ENCODE data around the gene SSTR1. TPM values are rescaled to one million over a fixed set of nuclear protein-coding genes. Genes with fewer than 3 reads are reported as not detected.

Gene SSTR1
- total and polyA plus RNA-seq, 2 of the 13 experiments (the other 11 are each of a cell fraction or from before 2014, with no cell fraction given): 0.04 TPM

DNA sequence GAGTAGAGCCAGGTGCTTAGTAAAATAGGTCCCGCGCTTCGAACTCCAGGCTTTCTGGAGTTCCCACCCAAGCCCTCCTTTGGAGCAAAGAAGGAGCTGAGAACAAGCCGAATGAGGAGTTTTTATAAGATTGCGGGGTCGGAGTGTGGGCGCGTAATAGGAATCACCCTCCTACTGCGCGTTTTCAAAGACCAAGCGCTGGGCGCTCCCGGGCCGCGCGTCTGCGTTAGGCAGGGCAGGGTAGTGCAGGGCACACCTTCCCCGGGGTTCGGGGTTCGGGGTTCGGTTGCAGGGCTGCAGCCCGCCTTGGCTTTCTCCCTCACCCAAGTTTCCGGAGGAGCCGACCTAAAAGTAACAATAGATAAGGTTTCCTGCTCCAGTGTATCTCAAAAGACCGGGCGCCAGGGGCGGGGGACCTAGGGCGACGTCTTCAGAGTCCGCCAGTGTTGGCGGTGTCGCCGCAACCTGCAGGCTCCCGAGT, 3.6 kb downstream of the SSTR1 start:
- POLR2A ChIA-PET: no interaction called here
- H3K27ac ChIP-seq (ENCODE audit: extremely low read length, insufficient read depth, low read length): no peak overlapping the region
- ATAC-seq: no peak

More for the DNA sequence above, 3.6 kb downstream of the SSTR1 start:
- CTCF ChIA-PET (ENCODE audit: low intra/inter-chr PET ratio, low total read pairs): no interaction called here
- Histone ChIP-seq H3K27me3 (ENCODE audit: control insufficient read depth in 1 of 2, insufficient read depth in 2 of 2, low read length in 2 of 2) (peaks cover 5 to 47% of the 10 kb centered on the region in 2 experiments), H3K4me2 (ENCODE audit: low read depth, low read length) (no peak overlapping the region), H3K36me3 (replicated peaks in 1 of 2; ENCODE audit: control insufficient read depth in 1 of 2, insufficient read depth in 2 of 2, low read length in 2 of 2) (no peaks in the 10 kb centered on the region), H4K20me1 (ENCODE audit: insufficient read depth, low read length) (no peaks in the 10 kb centered on the region), H2AFZ (ENCODE audit: low read length) (no peak overlapping the region), H3K9ac (ENCODE audit: insufficient read depth, low read depth, low read length) (no peak overlapping the region), H3K9me3 (ENCODE audit: low read length) (no peaks in the 10 kb centered on the region), H3K4me1 (ENCODE audit: insufficient read depth, low read length) (peaks cover 15% of the 10 kb centered on the region), H3K79me2 (ENCODE audit: insufficient read depth, low read length) (no peaks in the 10 kb centered on the region), H3K4me3 (replicated peaks in 1 of 3; ENCODE audit: insufficient read depth in 1 of 3, low read depth in 2 of 3, low read length in 3 of 3) (no peak overlapping the region)
- WGBS (ENCODE audit: low lambda C conversion rate): 52% methylated on average over 34 of the region's 34 CpGs
- DNase-seq (ENCODE audit: low spot score): no peak
- BruUV-seq (replicated peaks): no TSS peak
- FAIRE-seq: no peak
- in situ Hi-C loops (cut with HindIII; ENCODE audit: extremely low pct_ligation_motif_present, low pct_unique_long_range_greater_than_20kb): no loop called here
- intact Hi-C loops (cut with micrococcal nuclease; ENCODE audit: unreplicated experiment): no loop called here
- TF ChIP-seq MLXIP (CRISPR knock-in tag; IDR thresholded peaks at IDR 0.05; ENCODE audit: borderline replicate concordance) (no peak), MTF1 (CRISPR knock-in tag; IDR thresholded peaks at IDR 0.05) (no peak), SKI (IDR thresholded peaks at IDR 0.05; ENCODE audit: partially characterized antibody) (no peak), PAX8 (CRISPR knock-in tag; IDR thresholded peaks at IDR 0.05; ENCODE audit: borderline replicate concordance) (no peak)
- TF ChIP-seq, protein P1, sequence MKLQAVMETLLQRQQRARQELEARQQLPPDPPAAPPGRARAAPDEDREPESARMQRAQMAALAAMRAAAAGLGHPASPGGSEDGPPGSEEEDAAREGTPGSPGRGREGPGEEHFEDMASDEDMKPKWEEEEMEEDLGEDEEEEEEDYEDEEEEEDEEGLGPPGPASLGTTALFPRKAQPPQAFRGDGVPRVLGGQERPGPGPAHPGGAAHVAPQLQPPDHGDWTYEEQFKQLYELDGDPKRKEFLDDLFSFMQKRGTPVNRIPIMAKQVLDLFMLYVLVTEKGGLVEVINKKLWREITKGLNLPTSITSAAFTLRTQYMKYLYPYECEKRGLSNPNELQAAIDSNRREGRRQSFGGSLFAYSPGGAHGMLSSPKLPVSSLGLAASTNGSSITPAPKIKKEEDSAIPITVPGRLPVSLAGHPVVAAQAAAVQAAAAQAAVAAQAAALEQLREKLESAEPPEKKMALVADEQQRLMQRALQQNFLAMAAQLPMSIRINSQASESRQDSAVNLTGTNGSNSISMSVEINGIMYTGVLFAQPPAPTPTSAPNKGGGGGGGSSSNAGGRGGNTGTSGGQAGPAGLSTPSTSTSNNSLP (IDR thresholded peaks at IDR 0.05; ENCODE audit: low read depth, low read length): no peak

Data from HepG2 (cell line).